Stimulated activated CD4-positive, alpha-beta T cell treated with anti-CD3 and anti-CD28 coated beads, Interleukin-2, amount 100 ng/mL, for 24 hours (primary cell): ENCODE results near the gene TOPAZ1.

ENCODE experiments used
- DNase-seq, 2 donors: peaks; one replicate each; pipeline ENCODE4 v3.0.0-alpha.2; 2020

TOPAZ1 gene

GRCh38 chr3:44252332-44252959 lies 10.8 kb downstream of the TOPAZ1 start:
- DNase-seq: no peak

- no peak for DNase-seq
Measured at GRCh38 chr3:44259404-44259803, 17.7 kb downstream of the TOPAZ1 start.

- DNase-seq: no peak
Measured at GRCh38 chr3:44264146-44264545, 22.5 kb downstream of the TOPAZ1 start.

GRCh38 chr3:44265815-44266214 lies 24.1 kb downstream of the TOPAZ1 start:
- DNase-seq: no peak

- DNase-seq: no peak
Measured at GRCh38 chr3:44272191-44272590, 30.5 kb downstream of the TOPAZ1 start.

GRCh38 chr3:44277925-44278324 lies 36.2 kb downstream of the TOPAZ1 start:
- no peak for DNase-seq

GRCh38 chr3:44280077-44280476 lies 38.4 kb downstream of the TOPAZ1 start:
- no peak for DNase-seq

- DNase-seq: no peak
Measured at GRCh38 chr3:44280631-44281030, 38.9 kb downstream of the TOPAZ1 start.

GRCh38 chr3:44284949-44285348 lies 43.3 kb downstream of the TOPAZ1 start:
- peak in 1 of 2 donors; percentile 1 for DNase-seq

GRCh38 chr3:44289882-44290462 lies 48.3 kb downstream of the TOPAZ1 start:
- DNase-seq: no peak

GRCh38 chr3:44292276-44292675 lies 50.6 kb downstream of the TOPAZ1 start:
- DNase-seq: no peak

- no peak for DNase-seq
Measured at GRCh38 chr3:44292947-44293346, 51.3 kb downstream of the TOPAZ1 start.

- DNase-seq: no peak
Measured at GRCh38 chr3:44297255-44297654, 55.6 kb downstream of the TOPAZ1 start.

- DNase-seq: no peak
Measured at GRCh38 chr3:44301746-44302145, 60.1 kb downstream of the TOPAZ1 start.

GRCh38 chr3:44309500-44309899 lies 67.8 kb downstream of the TOPAZ1 start:
- DNase-seq: no peak

GRCh38 chr3:44318891-44319311 lies 77.2 kb downstream of the TOPAZ1 start:
- no peak for DNase-seq

- DNase-seq: no peak
Measured at GRCh38 chr3:44321335-44321734, 79.6 kb downstream of the TOPAZ1 start.

- peak; percentile 58 to 61 for DNase-seq
Measured at GRCh38 chr3:44323341-44323955, 81.8 kb downstream of the TOPAZ1 start.

GRCh38 chr3:44324584-44324983 lies 82.9 kb downstream of the TOPAZ1 start:
- no peak for DNase-seq

- DNase-seq: no peak
Measured at GRCh38 chr3:44326019-44326418, 84.3 kb downstream of the TOPAZ1 start.

- DNase-seq: no peak
Measured at GRCh38 chr3:44326515-44326914, 84.8 kb downstream of the TOPAZ1 start.

- no peak for DNase-seq
Measured at GRCh38 chr3:44329946-44330345, 88.3 kb downstream of the TOPAZ1 start.

- DNase-seq: no peak
Measured at GRCh38 chr3:44330444-44330843, 88.8 kb downstream of the TOPAZ1 start.

- DNase-seq: no peak
Measured at GRCh38 chr3:44334326-44334725, 92.6 kb downstream of the TOPAZ1 start.
